Measurements from ENCODE around the gene SLC2A4RG.

GRCh38 chr20:63703471-63703975 lies 36.1 kb upstream of the SLC2A4RG start:
- TF ChIP-seq, protein P1, sequence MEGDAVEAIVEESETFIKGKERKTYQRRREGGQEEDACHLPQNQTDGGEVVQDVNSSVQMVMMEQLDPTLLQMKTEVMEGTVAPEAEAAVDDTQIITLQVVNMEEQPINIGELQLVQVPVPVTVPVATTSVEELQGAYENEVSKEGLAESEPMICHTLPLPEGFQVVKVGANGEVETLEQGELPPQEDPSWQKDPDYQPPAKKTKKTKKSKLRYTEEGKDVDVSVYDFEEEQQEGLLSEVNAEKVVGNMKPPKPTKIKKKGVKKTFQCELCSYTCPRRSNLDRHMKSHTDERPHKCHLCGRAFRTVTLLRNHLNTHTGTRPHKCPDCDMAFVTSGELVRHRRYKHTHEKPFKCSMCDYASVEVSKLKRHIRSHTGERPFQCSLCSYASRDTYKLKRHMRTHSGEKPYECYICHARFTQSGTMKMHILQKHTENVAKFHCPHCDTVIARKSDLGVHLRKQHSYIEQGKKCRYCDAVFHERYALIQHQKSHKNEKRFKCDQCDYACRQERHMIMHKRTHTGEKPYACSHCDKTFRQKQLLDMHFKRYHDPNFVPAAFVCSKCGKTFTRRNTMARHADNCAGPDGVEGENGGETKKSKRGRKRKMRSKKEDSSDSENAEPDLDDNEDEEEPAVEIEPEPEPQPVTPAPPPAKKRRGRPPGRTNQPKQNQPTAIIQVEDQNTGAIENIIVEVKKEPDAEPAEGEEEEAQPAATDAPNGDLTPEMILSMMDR (IDR thresholded peaks at IDR 0.05), result no peak
- no peak for TF ChIP-seq POLR2A (IDR thresholded peaks at IDR 0.05)
